K562 (cell line): ENCODE data around the gene NEUROD2. TPM values are rescaled to one million over a fixed set of nuclear protein-coding genes. Genes with fewer than 3 reads are reported as not detected.

Experiments used
- CBFA2T3 ChIP-seq: fragments of 450-650 bp; IDR thresholded peaks from 2 replicates; pipeline ENCODE4 v1.6.1; 2017
- COPS2 ChIP-seq: fragments of 450-650 bp; conservative IDR thresholded peaks from 2 replicates; pipeline ENCODE4 v1.6.1; 2016; ENCODE audit warnings: mild to moderate bottlenecking, moderate library complexity
- DDX20 ChIP-seq: fragments of 450-650 bp; IDR thresholded peaks from 2 replicates; pipeline ENCODE4 v1.6.1; 2016; ENCODE audit warnings: missing genetic modification characterization, low read depth, mild to moderate bottlenecking, missing compliant biosample characterization, moderate library complexity
- GATAD2A ChIP-seq: fragments of 450-650 bp; IDR thresholded peaks from 2 replicates; pipeline ENCODE4 v1.6.1; 2017
- PTRF ChIP-seq: fragments of 450-650 bp; IDR thresholded peaks from 2 replicates; pipeline ENCODE4 v1.6.1; 2016; ENCODE audit warnings: mild to moderate bottlenecking, missing genetic modification characterization, missing compliant biosample characterization
- PURB ChIP-seq: sonication (generic); formaldehyde crosslinking; IDR thresholded peaks from 2 replicates; pipeline ENCODE4 v1.9.0; 2021; ENCODE audit warnings: low read depth, mild to moderate bottlenecking, missing genetic modification reagents
- RBM34 ChIP-seq: fragments of 200-400 bp; formaldehyde crosslinking; IDR thresholded peaks from 2 replicates; pipeline ENCODE4 v1.6.1; 2018; ENCODE audit warnings: low read length, borderline replicate concordance; ENCODE audit not compliant: insufficient read depth
- SIN3A ChIP-seq, 2 experiments: fragments of 150-350 bp in 1 of 2; IDR thresholded peaks; 2 replicates each; pipeline ENCODE4 v1.6.1; 2011 to 2016; ENCODE audit warnings: borderline replicate concordance in 2 of 2, low read depth in 2 of 2, low read length in 2 of 2, mild to moderate bottlenecking in 2 of 2, moderate library complexity in 2 of 2; ENCODE audit not compliant: control insufficient read depth in 1 of 2
- ZNF175 ChIP-seq: fragments of 200-800 bp; sonication (Bioruptor generic); IDR thresholded peaks from 2 replicates; pipeline ENCODE4 v1.6.1; 2016; ENCODE audit warnings: low read depth, mild to moderate bottlenecking, missing genetic modification characterization, missing compliant biosample characterization
- polyA plus RNA-seq, 8 experiments: library from polyadenylated mRNA; depleted of rRNA in 4 of 8; stranded (reverse) in 5 of 8; unstranded in 3 of 8; fragments of >200 nt; fragmentation: Nextera tagmentation in 2 of 8; fragmentation: Illumina TruSeq in 1 of 8; extraction: Ambion mirVana in 2 of 8; extraction: Trizol in 1 of 8; gene quantifications; 2 replicates each; pipeline versions ENCODE4 v1.2.1 to v1.2.3, GENCODE V29; 2011 to 2014; ENCODE audit warnings: inconsistent platforms in 1 of 8, missing spikeins in 1 of 8
- total RNA-seq, 7 experiments: library from RNA; depleted of rRNA in 6 of 7; stranded (reverse); fragments of >200 nt in 6 of 7; fragmentation: Illumina TruSeq in 2 of 7; extraction: Trizol in 2 of 7; gene quantifications; 2 replicates each; pipeline versions ENCODE4 v1.2.1 to v1.2.3, GENCODE V29; 2011 to 2021; ENCODE audit warnings: low replicate concordance in 1 of 7
- TF ChIP-seq, protein P1 (sequence below), 2 experiments: fragments of 450-650 bp; formaldehyde crosslinking in 1 of 2; IDR thresholded peaks; 2 replicates each; pipeline versions ENCODE4 v1.4.0 to v1.6.1; 2014 to 2020; ENCODE audit warnings: mild to moderate bottlenecking in 2 of 2, borderline replicate concordance in 1 of 2, low read depth in 1 of 2
- TF ChIP-seq, protein P2 (sequence below): fragments of 450-650 bp; IDR thresholded peaks from 2 replicates; pipeline ENCODE4 v1.6.1; 2018; ENCODE audit not compliant: partially characterized antibody
- TF ChIP-seq, protein P3 (sequence below), 3 experiments: fragments of 200-800 bp in 1 of 3; sonication (Bioruptor generic) in 1 of 3; sonication (generic) in 1 of 3; formaldehyde crosslinking in 1 of 3; IDR thresholded peaks; 2 replicates each; pipeline versions ENCODE4 v1.6.1 to v1.8.0; 2016 to 2022; ENCODE audit warnings: mild to moderate bottlenecking in 2 of 3, missing compliant biosample characterization in 2 of 3, missing genetic modification characterization in 2 of 3, missing genetic modification reagents in 1 of 3

Gene NEUROD2
- total and polyA plus RNA-seq, 9 of the 15 experiments (the other 6 are each of a cell fraction or from before 2014, with no cell fraction given) = not detected

DNA sequence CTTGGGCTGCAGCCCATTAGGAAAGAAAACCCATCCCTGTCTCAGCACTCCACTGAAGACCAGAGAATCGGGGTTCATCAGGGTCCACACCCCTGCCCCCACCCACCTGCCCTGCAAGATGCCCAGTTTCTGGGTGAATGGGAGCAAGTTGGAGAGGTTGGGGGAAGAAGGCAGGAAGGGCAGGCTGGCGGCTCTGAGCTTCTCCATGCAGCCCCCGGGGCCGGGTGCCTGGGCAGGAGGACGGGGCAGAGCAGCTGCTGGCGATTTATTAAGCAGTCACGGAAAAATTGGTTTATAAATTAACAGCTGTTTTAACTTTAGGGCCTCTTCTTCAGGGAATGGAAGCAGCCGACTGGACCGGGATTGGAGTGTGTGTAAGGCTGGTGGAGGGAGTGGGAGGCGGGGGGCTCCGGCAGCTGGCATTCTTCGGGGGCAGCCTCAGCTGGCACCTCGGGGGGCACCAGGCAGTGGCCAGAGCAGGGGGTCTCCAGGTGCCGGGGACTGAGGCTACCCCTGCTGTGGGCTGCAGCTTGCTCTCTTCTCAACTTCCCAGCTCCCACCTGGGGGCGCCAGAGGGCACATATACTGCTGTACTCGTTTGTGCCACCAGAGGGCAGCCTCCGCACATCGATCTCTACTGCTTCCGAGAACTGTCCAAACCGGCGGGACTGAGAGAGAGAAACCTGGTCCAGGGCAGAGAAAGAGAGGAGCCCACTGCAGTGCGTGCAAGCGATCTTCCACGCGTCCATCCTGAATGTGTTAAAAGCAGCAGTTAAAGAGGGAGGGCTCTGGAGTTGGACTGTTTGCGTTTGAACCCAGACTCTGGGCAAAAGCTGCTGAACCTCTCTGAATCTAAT lies 14.0 kb upstream of the NEUROD2 start (continued):
- TF ChIP-seq, protein P1, sequence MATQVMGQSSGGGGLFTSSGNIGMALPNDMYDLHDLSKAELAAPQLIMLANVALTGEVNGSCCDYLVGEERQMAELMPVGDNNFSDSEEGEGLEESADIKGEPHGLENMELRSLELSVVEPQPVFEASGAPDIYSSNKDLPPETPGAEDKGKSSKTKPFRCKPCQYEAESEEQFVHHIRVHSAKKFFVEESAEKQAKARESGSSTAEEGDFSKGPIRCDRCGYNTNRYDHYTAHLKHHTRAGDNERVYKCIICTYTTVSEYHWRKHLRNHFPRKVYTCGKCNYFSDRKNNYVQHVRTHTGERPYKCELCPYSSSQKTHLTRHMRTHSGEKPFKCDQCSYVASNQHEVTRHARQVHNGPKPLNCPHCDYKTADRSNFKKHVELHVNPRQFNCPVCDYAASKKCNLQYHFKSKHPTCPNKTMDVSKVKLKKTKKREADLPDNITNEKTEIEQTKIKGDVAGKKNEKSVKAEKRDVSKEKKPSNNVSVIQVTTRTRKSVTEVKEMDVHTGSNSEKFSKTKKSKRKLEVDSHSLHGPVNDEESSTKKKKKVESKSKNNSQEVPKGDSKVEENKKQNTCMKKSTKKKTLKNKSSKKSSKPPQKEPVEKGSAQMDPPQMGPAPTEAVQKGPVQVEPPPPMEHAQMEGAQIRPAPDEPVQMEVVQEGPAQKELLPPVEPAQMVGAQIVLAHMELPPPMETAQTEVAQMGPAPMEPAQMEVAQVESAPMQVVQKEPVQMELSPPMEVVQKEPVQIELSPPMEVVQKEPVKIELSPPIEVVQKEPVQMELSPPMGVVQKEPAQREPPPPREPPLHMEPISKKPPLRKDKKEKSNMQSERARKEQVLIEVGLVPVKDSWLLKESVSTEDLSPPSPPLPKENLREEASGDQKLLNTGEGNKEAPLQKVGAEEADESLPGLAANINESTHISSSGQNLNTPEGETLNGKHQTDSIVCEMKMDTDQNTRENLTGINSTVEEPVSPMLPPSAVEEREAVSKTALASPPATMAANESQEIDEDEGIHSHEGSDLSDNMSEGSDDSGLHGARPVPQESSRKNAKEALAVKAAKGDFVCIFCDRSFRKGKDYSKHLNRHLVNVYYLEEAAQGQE (IDR thresholded peaks at IDR 0.05; ENCODE audit: borderline replicate concordance) = peak; percentile 97
- TF ChIP-seq, protein P1 (CRISPR knock-in tag; IDR thresholded peaks at IDR 0.05; ENCODE audit: low read depth) = peak; percentile 80; the same call in 1 of the 2 replicates
- TF ChIP-seq PURB (CRISPR knock-in tag) = no peak
- no peak for TF ChIP-seq DDX20 (tag)
- no peak for TF ChIP-seq GATAD2A
- TF ChIP-seq, protein P2, sequence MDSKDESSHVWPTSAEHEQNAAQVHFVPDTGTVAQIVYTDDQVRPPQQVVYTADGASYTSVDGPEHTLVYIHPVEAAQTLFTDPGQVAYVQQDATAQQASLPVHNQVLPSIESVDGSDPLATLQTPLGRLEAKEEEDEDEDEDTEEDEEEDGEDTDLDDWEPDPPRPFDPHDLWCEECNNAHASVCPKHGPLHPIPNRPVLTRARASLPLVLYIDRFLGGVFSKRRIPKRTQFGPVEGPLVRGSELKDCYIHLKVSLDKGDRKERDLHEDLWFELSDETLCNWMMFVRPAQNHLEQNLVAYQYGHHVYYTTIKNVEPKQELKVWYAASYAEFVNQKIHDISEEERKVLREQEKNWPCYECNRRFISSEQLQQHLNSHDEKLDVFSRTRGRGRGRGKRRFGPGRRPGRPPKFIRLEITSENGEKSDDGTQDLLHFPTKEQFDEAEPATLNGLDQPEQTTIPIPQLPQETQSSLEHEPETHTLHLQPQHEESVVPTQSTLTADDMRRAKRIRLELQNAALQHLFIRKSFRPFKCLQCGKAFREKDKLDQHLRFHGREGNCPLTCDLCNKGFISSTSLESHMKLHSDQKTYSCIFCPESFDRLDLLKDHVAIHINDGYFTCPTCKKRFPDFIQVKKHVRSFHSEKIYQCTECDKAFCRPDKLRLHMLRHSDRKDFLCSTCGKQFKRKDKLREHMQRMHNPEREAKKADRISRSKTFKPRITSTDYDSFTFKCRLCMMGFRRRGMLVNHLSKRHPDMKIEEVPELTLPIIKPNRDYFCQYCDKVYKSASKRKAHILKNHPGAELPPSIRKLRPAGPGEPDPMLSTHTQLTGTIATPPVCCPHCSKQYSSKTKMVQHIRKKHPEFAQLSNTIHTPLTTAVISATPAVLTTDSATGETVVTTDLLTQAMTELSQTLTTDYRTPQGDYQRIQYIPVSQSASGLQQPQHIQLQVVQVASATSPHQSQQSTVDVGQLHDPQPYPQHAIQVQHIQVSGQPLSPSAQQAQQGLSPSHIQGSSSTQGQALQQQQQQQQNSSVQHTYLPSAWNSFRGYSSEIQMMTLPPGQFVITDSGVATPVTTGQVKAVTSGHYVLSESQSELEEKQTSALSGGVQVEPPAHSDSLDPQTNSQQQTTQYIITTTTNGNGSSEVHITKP = no peak
- no peak for TF ChIP-seq RBM34
- TF ChIP-seq SIN3A (IDR thresholded peaks at IDR 0.05; ENCODE audit: borderline replicate concordance in 2 of 2, control insufficient read depth in 1 of 2, low read depth in 2 of 2, low read length in 2 of 2) = no peak
- no peak for TF ChIP-seq CBFA2T3
- TF ChIP-seq PTRF (tag) = no peak
- TF ChIP-seq, protein P3, sequence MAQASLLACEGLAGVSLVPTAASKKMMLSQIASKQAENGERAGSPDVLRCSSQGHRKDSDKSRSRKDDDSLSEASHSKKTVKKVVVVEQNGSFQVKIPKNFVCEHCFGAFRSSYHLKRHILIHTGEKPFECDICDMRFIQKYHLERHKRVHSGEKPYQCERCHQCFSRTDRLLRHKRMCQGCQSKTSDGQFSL (CRISPR knock-in tag; IDR thresholded peaks at IDR 0.05) = no peak
- TF ChIP-seq, protein P3 (tag; IDR thresholded peaks at IDR 0.05) = no peak
- no peak for TF ChIP-seq COPS2
- no peak for TF ChIP-seq ZNF175 (CRISPR knock-in tag)
